Activated CD8-positive, alpha-beta T cell treated with anti-CD3 and anti-CD28 coated beads, Interleukin-2, amount 10 ng/mL, durations not matched to agents 7 days and 5 days (primary cell): ENCODE measurements around the gene GAS7. TPM values are rescaled to one million over a fixed set of nuclear protein-coding genes. Genes with fewer than 3 reads are reported as not detected.

Experiments used
- ATAC-seq: fragments of 150-1000 bp; cut with Tn5 transposase; one replicate; pipeline ENCODE4 v1.10.0; 2021; ENCODE audit warnings: moderate library complexity
- CTCF ChIA-PET: fragments of 350-600 bp; sonication (Branson Sonifier 250); formaldehyde crosslinking; loops from one replicate; lab custom pipeline; 2021; ENCODE audit warnings: antibody characterized with exemption; lab: Charles Lee
- POLR2A ChIA-PET: fragments of 350-600 bp; sonication (Branson Sonifier 250); formaldehyde crosslinking; loops from one replicate; lab custom pipeline; 2021; ENCODE audit warnings: antibody characterized with exemption; lab: Charles Lee
- DNase-seq: peaks from one replicate; pipeline ENCODE4 v3.0.0-alpha.2; 2020
- H3K27ac Mint-ChIP-seq: one replicate; pipeline ENCODE4 v1.8.0; 2021; ENCODE audit warnings: mild to moderate bottlenecking, mixed read lengths
- H3K27me3 Mint-ChIP-seq: one replicate; pipeline ENCODE4 v1.8.0; 2021; ENCODE audit warnings: low read depth, mixed read lengths
- H3K36me3 Mint-ChIP-seq: one replicate; pipeline ENCODE4 v1.8.0; 2021; ENCODE audit warnings: low read depth, mixed read lengths
- H3K4me1 Mint-ChIP-seq: one replicate; pipeline ENCODE4 v1.8.0; 2021; ENCODE audit warnings: low read depth, mixed read lengths
- H3K4me3 Mint-ChIP-seq: one replicate; pipeline ENCODE4 v1.8.0; 2021; ENCODE audit warnings: mild to moderate bottlenecking, mixed read lengths
- H3K9me3 Mint-ChIP-seq: one replicate; pipeline ENCODE4 v1.8.0; 2022; ENCODE audit warnings: mixed read lengths; ENCODE audit not compliant: insufficient read depth
- total RNA-seq, 2 experiments: library from RNA; stranded (reverse); gene quantifications; one replicate each; pipeline ENCODE4 v1.2.3, GENCODE V29; 2021

The GAS7 gene
- total RNA-seq, 2 experiments from 2014 or later = 0.61 to 1.6 TPM

- DNase-seq = no peak
- Mint-ChIP-seq H3K27me3 (peaks cover 6% of the 10 kb centered on the region), H3K9me3 (no peaks in the 10 kb centered on the region), H3K36me3 (no peaks in the 10 kb centered on the region), H3K4me1 (no peaks in the 10 kb centered on the region), H3K4me3 (no peak overlapping the region), H3K27ac (no peak overlapping the region)
- no peak for ATAC-seq
- CTCF ChIA-PET = no interaction called here
- POLR2A ChIA-PET = no interaction called here
Measured at GRCh38 chr17:10073941-10074340, 124.5 kb downstream of the GAS7 start.

- no peak for ATAC-seq
- ChIA-PET POLR2A (no interaction called here), CTCF (no interaction called here)
- H3K27me3 Mint-ChIP-seq = peaks cover 5% of the 10 kb centered on the region
- H3K4me3 Mint-ChIP-seq = no peak overlapping the region
- no peaks in the 10 kb centered on the region for H3K36me3 Mint-ChIP-seq
- no peak for DNase-seq
- H3K9me3 Mint-ChIP-seq = no peaks in the 10 kb centered on the region
- H3K27ac Mint-ChIP-seq = no peak overlapping the region
- H3K4me1 Mint-ChIP-seq = no peaks in the 10 kb centered on the region
Measured at GRCh38 chr17:10072556-10073425, 125.6 kb downstream of the GAS7 start.

GRCh38 chr17:10072086-10072485 is 126.3 kb downstream of the GAS7 start:
- Mint-ChIP-seq H3K36me3 (no peaks in the 10 kb centered on the region), H3K27me3 (peaks cover 4% of the 10 kb centered on the region), H3K4me1 (no peaks in the 10 kb centered on the region), H3K27ac (no peak overlapping the region), H3K4me3 (no peak overlapping the region), H3K9me3 (no peaks in the 10 kb centered on the region)
- ChIA-PET CTCF (no interaction called here), POLR2A (interaction anchor here (0.9 kb wide), 1 partner anchor 222 kb away, joined by 3 read pairs; no protein-coding TSS in a partner anchor)
- no peak for ATAC-seq
- no peak for DNase-seq

GRCh38 chr17:10071141-10071540 is 127.3 kb downstream of the GAS7 start:
- ATAC-seq (no peak), DNase-seq (no peak)
- no peaks in the 10 kb centered on the region for H3K36me3 Mint-ChIP-seq
- no peaks in the 10 kb centered on the region for H3K9me3 Mint-ChIP-seq
- ChIA-PET CTCF (interaction anchor here (0.6 kb wide), 1 partner anchor 157 kb away, joined by 5 read pairs; no protein-coding TSS in a partner anchor), POLR2A (interaction anchor here (0.6 kb wide), 1 partner anchor 101 kb away, joined by 3 read pairs; no protein-coding TSS in a partner anchor)
- peaks cover 4% of the 10 kb centered on the region for H3K27me3 Mint-ChIP-seq
- no peak overlapping the region for H3K4me3 Mint-ChIP-seq
- H3K27ac Mint-ChIP-seq = no peak overlapping the region
- no peaks in the 10 kb centered on the region for H3K4me1 Mint-ChIP-seq

- Mint-ChIP-seq H3K4me3 (no peak overlapping the region), H3K27me3 (peaks cover 4% of the 10 kb centered on the region), H3K36me3 (no peaks in the 10 kb centered on the region), H3K27ac (no peak overlapping the region), H3K9me3 (peaks cover 3% of the 10 kb centered on the region), H3K4me1 (no peaks in the 10 kb centered on the region)
- DNase-seq (no peak), ATAC-seq (no peak)
- ChIA-PET CTCF (no interaction called here), POLR2A (no interaction called here)
Measured at GRCh38 chr17:10070690-10071089, 127.7 kb downstream of the GAS7 start.

GRCh38 chr17:10069301-10069700 is 129.1 kb downstream of the GAS7 start:
- H3K27ac Mint-ChIP-seq = no peak overlapping the region
- POLR2A ChIA-PET = no interaction called here
- ATAC-seq = no peak

GRCh38 chr17:10067446-10068143 is 130.8 kb downstream of the GAS7 start:
- POLR2A ChIA-PET = no interaction called here
- CTCF ChIA-PET = no interaction called here
- ATAC-seq = no peak
- Mint-ChIP-seq H3K4me3 (no peak overlapping the region), H3K27ac (no peak overlapping the region), H3K9me3 (peaks cover 8% of the 10 kb centered on the region), H3K27me3 (peaks cover 2% of the 10 kb centered on the region), H3K4me1 (peaks cover 14% of the 10 kb centered on the region), H3K36me3 (no peaks in the 10 kb centered on the region)
- DNase-seq = no peak

More at GRCh38 chr17:10069301-10069700, 129.1 kb downstream of the GAS7 start:
- Mint-ChIP-seq H3K4me1 (no peaks in the 10 kb centered on the region), H3K9me3 (peaks cover 8% of the 10 kb centered on the region), H3K36me3 (no peaks in the 10 kb centered on the region), H3K4me3 (no peak overlapping the region), H3K27me3 (peaks cover 4% of the 10 kb centered on the region)
- DNase-seq = no peak
- CTCF ChIA-PET = no interaction called here

- ChIA-PET POLR2A (no interaction called here), CTCF (no interaction called here)
- Mint-ChIP-seq H3K9me3 (peaks cover 8% of the 10 kb centered on the region), H3K27ac (no peak overlapping the region), H3K27me3 (peaks cover 2% of the 10 kb centered on the region), H3K4me1 (peaks cover 14% of the 10 kb centered on the region), H3K4me3 (no peak overlapping the region), H3K36me3 (no peaks in the 10 kb centered on the region)
- no peak for DNase-seq
- no peak for ATAC-seq
Measured at GRCh38 chr17:10064536-10064935, 133.9 kb downstream of the GAS7 start.

- ChIA-PET POLR2A (no interaction called here), CTCF (no interaction called here)
- ATAC-seq (no peak), DNase-seq (no peak)
- Mint-ChIP-seq H3K9me3 (peaks cover 8% of the 10 kb centered on the region), H3K4me1 (peaks cover 14% of the 10 kb centered on the region), H3K36me3 (no peaks in the 10 kb centered on the region), H3K27ac (no peak overlapping the region), H3K27me3 (peaks cover 2% of the 10 kb centered on the region), H3K4me3 (no peak overlapping the region)
Measured at GRCh38 chr17:10063730-10064241, 134.6 kb downstream of the GAS7 start.

GRCh38 chr17:10062691-10063385 is 135.6 kb downstream of the GAS7 start:
- ATAC-seq = no peak
- CTCF ChIA-PET = no interaction called here
- no peaks in the 10 kb centered on the region for H3K36me3 Mint-ChIP-seq
- peaks cover 8% of the 10 kb centered on the region for H3K9me3 Mint-ChIP-seq
- peaks cover 14% of the 10 kb centered on the region for H3K4me1 Mint-ChIP-seq
- H3K4me3 Mint-ChIP-seq = no peak overlapping the region
- POLR2A ChIA-PET = no interaction called here
- no peak overlapping the region for H3K27ac Mint-ChIP-seq
- peaks cover 2% of the 10 kb centered on the region for H3K27me3 Mint-ChIP-seq
- no peak for DNase-seq

- CTCF ChIA-PET = no interaction called here
- H3K4me1 Mint-ChIP-seq = peaks cover 14% of the 10 kb centered on the region
- no peak overlapping the region for H3K27ac Mint-ChIP-seq
- POLR2A ChIA-PET = no interaction called here
- DNase-seq (no peak), ATAC-seq (no peak)
- H3K27me3 Mint-ChIP-seq = peaks cover 2% of the 10 kb centered on the region
- H3K36me3 Mint-ChIP-seq = no peaks in the 10 kb centered on the region
- peaks cover 8% of the 10 kb centered on the region for H3K9me3 Mint-ChIP-seq
- H3K4me3 Mint-ChIP-seq = no peak overlapping the region
Measured at GRCh38 chr17:10061111-10061845, 137.1 kb downstream of the GAS7 start.
